NK-92 treated with Interleukin-12 subunit alpha and Interleukin-12 subunit beta, amount 100 ng/mL, for 24 hours (cell line): ENCODE data around the gene COL24A1.
"Not testable (repeated sequence)": the region's sequence is repeated elsewhere in the genome, so short reads cannot be mapped to it uniquely, and the experiment has no call there.

ENCODE experiments used
- DNase-seq: peaks from one replicate; lab custom pipeline; 2025; lab: John Stamatoyannopoulos, UW

The COL24A1 gene

GRCh38 chr1:86072474-86072873, 84.1 kb downstream of the COL24A1 start:
- DNase-seq = not testable (repeated sequence)

- DNase-seq = not testable (repeated sequence)
Measured at GRCh38 chr1:86071870-86072269, 84.7 kb downstream of the COL24A1 start.

GRCh38 chr1:86069757-86070145, 86.8 kb downstream of the COL24A1 start:
- DNase-seq = no peak

- no peak for DNase-seq
Measured at GRCh38 chr1:86068841-86069756, 87.5 kb downstream of the COL24A1 start.

DNA sequence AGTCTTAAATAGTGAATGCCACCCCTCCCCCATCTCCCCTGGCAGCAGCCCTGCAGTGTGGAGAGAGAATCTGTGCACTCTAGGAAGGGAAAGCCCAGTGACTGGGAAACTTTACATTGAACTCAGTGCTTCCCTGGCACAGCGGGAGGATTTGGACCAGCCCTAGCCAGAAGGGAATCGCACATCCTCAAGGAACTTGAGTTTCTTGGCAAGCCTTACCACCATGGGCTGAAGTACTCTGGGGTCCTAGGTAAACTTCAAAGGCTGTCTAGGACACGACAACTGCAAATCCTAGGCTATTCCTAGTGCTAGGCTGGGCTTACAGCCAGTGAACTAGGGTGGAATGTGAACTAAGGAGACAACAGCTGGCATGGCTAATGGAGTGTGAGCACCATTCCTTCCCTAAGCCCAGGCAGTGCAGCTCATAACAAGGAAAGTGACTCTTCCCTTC, 88.3 kb downstream of the COL24A1 start:
- no peak for DNase-seq

DNA sequence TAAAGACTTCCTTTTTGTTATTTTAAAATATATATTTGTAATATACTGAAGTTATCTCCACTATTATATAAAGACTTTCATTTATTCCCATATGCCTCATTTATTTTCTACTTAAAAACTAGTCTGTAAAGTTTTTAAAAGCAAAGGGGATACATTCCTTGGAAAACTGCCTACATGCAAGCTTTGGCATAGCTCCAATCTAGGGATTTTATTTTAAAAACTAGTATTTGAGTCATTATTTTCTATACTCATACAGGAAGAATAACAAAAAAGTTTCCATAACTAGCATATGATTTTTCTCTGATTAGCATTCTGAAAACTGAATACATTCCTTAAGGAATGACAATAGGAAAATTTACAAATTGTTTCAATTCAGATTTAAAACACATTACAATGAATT, 88.9 kb downstream of the COL24A1 start:
- no peak for DNase-seq

- no peak for DNase-seq
Measured at GRCh38 chr1:86064899-86065298, 91.7 kb downstream of the COL24A1 start.

DNA sequence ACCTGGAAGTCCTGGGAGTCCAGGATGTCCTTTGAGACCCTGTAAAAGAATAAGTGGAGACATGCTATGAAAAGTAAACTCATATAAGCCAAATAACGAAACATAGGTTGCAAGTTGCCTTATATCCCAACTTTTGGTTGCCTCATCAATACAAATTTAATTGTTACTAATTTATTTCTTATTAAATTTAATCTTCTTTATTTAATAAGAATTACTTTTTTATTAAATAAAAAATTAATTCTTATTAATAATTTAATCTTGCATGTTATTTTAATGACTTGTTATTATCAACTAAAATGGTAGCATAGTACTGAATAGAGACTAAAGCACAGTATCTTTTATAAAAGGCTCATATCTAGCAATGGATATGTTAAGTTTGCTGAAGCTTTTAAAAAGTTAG, 92.9 kb downstream of the COL24A1 start:
- DNase-seq = no peak

DNA sequence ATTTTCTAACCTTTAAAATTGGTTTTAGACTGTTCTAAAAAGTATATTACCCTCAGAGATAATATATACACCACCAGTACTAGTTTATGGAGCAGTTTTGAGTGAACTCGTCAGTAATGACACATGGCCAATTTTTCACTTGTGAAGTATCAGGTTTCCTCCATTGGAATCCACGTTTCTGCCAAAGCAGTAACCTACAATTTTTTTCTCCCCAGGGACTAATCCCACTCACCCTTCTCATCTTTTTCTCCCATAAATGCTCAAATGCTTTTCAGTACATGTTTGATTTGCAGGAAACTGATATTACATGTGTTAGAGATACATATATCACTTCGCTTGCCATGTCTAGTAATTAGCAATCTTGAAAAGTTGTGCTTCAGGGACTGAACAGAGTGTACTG, 94.1 kb downstream of the COL24A1 start:
- DNase-seq = no peak

DNA sequence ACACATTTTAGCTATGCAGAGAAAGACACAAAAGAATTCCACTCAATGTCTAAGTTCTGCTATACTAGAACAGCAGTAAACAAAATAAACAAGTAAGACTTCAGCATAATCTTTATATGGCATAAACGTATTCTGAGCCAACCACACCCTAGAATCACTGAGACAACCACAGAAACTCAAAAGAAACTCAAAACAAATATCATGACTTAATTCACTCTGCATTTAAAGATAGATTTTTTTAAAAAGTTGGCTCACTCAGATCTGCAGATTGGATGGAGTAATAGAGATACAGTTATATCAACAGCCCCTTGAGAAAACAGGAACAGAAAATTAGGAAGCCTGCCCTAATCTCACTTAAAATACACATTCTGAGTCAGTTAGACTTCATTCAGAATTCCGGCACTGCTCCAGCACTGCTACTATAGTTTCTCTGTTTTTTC, 95.0 kb downstream of the COL24A1 start:
- no peak for DNase-seq

DNA sequence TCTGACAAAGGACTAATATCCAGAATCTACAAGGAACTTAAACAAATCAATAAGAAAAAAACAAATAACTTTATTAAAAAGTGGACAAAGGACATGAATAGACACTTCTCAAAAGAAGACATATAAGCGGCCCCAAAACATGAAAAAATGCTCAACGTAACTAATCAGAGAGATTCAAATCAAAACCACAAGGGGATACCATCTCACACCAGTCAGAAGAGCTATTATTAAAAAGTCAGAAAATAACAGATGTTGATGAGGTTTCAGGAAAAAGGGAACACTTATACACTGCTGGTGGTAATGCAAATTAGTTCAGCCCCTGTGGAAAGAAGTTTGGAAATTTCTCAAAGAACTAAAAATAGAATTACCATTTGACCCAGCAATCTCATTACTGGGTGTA, 102.2 kb downstream of the COL24A1 start:
- no peak for DNase-seq

GRCh38 chr1:86052948-86053698, 103.4 kb downstream of the COL24A1 start:
- DNase-seq = no peak

GRCh38 chr1:86035101-86035500, 121.5 kb downstream of the COL24A1 start:
- no peak for DNase-seq

- no peak for DNase-seq
Measured at GRCh38 chr1:86030180-86030579, 126.4 kb downstream of the COL24A1 start.

- no peak for DNase-seq
Measured at GRCh38 chr1:86018283-86018923, 138.2 kb downstream of the COL24A1 start.

GRCh38 chr1:86016076-86016759, 140.4 kb downstream of the COL24A1 start:
- no peak for DNase-seq

GRCh38 chr1:86015375-86015774, 141.2 kb downstream of the COL24A1 start:
- DNase-seq = no peak

DNA sequence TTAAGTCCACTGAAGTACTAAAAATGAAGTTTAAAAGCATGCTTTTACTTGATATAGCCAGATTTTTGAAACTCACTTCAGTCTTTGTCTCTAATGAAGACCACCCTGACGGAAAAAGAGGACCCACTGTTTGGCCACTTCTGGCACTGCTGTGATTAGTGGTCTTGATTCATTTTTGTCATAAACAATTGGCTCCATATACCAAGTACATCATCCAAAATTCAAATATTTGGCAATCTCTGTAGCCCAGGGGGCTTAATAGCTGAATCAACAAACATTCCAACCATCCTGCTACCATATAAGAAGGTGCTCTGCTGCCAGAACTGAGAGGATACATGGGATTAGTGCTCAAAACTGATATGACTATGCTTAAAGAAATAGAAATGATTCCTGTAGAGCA, 156.0 kb downstream of the COL24A1 start:
- DNase-seq = no peak

GRCh38 chr1:85998105-85998855, 158.3 kb downstream of the COL24A1 start:
- DNase-seq = no peak

GRCh38 chr1:85992791-85993190, 163.8 kb downstream of the COL24A1 start:
- no peak for DNase-seq

GRCh38 chr1:85991261-85991660, 165.3 kb downstream of the COL24A1 start:
- no peak for DNase-seq
